GM18520 (cell line): Measurements from ENCODE around the gene CARM1.
"Not testable (repeated sequence)": the region's sequence is repeated elsewhere in the genome, so short reads cannot be mapped to it uniquely, and the experiment has no call there.

ENCODE experiments used
- ATAC-seq: cut with Tn5 transposase; IDR thresholded peaks from one replicate; pipeline ENCODE4 v1.9.1; 2021; ENCODE audit not compliant: unreplicated experiment

Gene CARM1

DNA sequence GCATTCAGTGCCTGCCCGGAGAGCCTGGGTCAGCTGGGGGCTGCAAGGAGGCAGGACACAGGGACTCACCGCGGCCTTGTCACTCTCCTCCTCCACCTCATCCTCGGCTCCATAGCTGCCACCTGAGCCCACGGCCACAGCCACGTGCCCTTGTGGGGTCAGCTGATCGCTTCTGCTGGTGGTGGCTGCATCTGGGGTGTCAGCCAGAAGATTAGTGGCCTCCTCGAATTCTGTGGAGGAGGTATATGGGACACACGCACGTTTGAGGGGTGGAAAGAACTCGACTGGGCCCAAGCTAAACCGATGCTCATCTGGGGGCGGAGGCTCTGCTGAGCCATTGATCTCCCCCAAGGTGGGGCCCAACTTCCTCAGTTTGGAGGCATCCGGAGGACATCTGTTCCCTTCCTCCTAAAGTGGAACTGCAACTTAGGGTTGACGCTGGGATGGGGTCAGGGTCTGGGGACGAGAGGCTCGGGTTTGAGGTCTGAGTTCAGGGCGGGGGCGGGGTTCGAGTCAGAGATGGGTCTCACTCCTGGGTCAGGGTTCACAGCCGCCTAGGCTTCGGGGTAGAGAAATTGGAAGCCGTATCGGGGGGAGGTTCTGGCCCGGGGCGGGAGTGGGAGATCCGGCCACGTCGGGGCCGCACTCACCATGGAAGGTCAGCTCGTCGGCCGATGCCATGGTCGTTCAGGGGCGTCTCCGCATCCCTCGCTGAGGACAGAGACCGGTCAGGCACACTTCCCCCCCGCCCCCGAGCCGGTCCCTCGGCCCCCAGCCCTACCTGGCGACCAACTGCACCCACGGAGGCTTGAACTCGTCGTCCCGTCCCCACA is 56.6 kb downstream of the CARM1 start:
- ATAC-seq: no peak

DNA sequence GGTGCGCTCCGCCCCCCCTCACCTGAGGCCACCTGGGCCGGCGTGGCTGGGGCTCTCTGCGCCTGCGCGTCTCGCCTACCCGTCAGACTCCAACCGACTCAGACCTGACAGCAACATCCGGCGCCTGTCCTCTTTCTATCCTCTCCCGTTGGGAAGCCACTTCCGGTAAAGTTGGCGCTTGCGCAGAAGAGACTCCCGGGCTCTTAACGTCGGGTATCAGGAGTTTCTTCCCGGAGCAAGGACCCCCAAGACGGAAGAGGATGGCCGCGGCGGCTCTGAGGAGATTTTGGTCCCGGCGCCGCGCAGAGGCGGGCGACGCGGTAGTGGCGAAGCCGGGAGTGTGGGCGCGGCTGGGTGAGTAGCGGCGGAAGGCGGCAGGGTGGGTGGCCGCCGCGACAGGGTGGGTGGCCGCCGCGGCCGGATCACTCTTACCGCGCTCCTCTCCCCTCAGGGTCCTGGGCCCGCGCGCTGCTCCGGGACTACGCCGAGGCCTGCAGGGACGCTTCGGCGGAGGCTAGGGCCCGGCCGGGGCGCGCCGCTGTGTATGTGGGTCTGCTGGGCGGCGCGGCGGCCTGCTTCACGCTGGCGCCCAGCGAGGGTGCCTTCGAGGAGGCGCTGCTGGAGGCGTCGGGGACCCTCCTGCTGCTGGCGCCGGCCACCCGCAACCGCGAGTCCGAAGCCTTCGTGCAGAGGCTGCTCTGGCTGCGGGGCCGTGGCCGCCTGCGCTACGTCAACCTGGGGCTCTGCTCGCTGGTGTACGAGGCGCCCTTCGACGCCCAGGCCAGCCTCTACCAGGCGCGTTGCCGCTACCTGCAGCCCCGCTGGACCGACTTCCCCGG is 57.4 kb downstream of the CARM1 start, which contains the start of the genes TIMM29 and YIPF2:
Gene TIMM29 (plus strand): TSS at position 249 of the 839 bp plus-strand sequence. CDS start 12 bp downstream, at position 261.
Gene YIPF2 (minus strand): TSS at position 77 of the 839 bp plus-strand sequence. CDS start 229 bp downstream, outside the sequence.
- peak; percentile 72 for ATAC-seq

DNA sequence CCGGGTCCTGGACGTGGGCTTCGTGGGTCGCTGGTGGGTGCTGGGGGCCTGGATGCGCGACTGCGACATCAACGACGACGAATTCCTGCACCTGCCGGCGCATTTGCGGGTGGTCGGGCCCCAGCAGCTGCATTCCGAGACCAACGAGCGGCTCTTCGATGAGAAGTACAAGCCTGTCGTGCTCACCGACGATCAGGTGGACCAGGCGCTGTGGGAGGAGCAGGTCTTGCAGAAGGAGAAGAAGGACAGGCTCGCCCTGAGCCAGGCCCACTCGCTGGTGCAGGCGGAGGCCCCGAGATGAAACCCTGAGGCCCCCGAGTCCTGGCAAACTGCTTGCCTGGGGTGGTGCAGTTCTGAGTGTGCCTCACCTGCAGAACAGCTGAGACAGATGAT is 58.0 kb downstream of the CARM1 start:
- ATAC-seq: no peak

DNA sequence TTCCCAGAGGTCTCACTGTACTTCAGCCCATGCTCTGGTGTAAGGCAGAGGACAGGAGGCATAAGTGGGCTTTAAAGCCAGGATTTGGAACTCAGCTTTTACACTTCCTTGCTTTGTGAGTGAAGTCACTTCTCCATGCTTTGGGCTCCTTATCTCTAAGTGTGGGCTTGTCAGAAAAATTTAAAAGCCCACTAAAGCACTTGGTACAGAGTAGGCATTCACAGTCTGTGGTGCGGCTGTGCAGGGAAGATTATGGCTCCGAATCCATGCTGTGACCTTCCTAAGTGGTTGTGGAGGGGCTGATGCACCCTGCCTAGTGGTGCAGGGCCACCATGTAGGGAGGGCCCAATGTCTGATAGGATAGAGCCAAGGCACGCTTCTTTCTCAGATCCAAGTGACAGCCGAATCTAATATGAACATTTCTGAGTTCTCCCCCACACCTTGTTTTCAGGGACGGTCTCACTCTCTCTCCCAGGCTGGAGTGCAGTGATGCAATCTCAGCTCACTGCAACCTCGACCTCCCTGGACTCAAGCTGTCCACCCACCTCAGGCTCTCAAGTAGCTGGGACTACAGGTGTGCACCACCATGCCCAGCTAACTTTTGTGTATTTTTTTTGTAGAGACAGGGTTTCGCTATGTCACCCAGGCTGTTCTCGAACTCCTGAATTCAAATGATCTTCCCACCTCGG is 64.2 kb downstream of the CARM1 start:
- no peak for ATAC-seq

DNA sequence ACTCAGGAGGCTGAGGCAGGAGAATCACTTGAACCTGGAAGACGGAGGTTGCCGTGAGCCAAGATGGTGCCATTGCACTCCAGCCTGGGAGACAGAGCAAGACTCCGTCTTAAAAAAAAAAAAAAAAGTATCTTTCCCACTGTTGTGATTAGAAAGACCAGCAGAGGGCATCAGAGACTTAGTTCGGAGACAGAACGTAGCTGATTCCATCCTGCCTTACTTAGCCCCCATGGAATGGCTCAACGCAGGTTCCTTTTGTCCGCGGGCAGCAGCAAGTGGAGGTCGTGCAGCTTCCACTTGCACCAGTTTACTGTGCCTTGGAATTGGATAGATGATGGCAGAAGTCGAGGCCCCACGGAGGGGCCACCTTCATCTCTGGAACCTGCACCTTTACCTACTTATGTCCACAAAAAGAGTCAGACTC is 65.3 kb downstream of the CARM1 start:
- no peak for ATAC-seq

DNA sequence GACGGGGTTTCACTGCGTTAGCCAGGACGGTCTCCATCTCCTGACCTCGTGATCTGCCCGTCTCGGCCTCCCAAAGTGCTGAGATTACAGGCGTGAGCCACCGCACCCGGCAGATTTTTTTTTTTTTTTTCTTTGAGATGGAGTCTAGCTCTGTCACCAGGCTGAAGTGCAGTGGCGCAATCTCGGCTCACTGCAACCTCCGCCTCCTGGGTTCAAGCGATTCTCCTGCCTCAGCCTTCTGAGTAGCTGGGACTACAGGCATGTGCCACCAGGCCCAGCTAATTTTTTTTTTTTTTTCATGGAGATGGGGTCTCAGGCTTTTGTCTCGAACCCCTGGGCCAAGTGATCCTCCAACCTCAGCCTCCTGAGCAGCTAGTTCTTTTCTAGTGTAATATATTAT is 70.3 kb downstream of the CARM1 start:
- ATAC-seq: not testable (repeated sequence)

DNA sequence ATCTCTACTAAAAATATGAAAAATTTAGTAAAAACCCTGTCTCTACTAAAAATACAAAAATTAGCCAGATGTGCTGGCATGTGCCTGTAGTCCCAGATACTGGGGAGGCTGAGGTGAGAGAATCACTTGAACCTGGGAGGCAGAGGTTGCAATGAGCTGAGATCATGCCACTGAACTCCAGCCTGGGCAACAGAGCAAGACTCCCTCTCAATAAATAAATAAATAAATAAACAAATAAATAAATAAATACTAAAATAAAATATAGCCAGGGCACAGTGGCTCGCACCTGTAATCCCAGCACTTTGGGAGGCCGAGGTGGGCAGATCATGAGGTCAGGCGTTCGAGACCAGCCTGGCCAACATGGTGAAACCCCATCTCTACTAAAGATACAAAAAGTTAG is 72.1 kb downstream of the CARM1 start:
- not testable (repeated sequence) for ATAC-seq

DNA sequence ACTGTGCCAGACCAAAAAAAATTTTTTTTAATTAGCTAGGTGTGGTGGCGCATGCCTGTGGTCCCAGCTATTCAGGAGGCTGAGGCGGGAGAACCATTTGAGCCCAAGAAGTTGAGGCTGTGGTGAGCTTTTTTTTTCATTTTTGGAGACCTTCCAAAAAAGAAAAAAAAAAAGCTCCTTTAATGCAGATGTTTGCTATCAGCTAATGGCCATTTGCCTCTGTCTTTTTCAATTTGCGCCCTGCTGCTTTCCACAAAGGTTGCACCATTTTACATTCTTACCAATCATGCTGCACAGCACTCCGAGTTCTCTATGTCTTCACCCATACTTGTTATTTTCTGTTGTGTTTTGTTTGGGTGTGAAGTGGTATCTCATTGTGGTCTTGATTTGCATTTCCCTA is 73.9 kb downstream of the CARM1 start:
- no peak for ATAC-seq

DNA sequence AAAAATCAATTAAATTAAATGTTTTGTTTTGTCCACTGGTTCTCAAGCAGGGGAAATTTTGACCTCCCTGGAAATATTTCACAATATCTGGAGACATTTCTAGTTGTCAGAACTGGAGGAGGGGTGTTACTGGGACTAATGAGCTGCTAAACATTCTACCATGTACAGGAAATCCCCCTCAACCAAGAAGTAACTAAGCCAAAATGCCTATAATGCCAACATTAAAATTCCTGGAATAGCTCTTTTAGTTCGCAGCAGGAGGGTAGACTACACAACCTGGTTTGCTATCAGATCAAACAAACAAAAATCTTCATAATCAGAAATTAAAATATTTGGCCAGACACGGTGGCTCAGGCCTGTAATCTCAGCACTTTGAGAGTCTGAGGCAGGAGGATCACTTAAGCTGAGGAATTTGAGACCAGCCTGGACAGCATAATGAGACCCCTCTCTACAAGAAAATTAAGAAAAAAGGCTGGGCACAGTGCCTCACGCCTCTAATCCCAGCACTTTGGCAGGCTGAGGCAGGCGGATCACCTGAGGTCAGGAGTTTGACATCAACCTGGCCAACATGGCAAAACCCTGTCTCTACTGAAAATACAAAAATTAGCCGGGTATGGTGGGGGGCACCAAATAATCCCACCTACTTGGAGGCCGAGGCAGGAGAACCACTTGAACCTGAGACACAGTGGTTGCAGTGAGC is 75.8 kb downstream of the CARM1 start:
- no peak for ATAC-seq

DNA sequence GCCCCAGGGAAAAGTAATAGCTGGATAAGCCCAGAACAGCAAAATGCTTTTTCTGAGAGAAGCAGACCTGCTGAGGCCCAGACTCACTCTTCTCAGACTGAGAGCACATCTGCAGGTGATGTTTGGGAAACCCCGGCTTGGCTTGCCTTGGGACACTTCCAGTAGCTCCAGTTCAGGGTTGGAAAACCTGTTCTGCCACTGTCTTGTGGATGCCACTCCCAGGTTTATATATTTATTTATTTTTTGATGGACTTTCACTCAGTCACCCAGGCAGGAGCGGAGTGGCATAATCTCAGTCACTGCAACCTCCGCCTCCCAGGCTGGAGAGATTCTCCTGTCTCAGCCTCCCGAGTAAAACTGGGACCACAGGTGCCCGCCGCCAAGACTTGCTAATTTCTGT is 81.5 kb downstream of the CARM1 start:
- ATAC-seq: no peak

DNA sequence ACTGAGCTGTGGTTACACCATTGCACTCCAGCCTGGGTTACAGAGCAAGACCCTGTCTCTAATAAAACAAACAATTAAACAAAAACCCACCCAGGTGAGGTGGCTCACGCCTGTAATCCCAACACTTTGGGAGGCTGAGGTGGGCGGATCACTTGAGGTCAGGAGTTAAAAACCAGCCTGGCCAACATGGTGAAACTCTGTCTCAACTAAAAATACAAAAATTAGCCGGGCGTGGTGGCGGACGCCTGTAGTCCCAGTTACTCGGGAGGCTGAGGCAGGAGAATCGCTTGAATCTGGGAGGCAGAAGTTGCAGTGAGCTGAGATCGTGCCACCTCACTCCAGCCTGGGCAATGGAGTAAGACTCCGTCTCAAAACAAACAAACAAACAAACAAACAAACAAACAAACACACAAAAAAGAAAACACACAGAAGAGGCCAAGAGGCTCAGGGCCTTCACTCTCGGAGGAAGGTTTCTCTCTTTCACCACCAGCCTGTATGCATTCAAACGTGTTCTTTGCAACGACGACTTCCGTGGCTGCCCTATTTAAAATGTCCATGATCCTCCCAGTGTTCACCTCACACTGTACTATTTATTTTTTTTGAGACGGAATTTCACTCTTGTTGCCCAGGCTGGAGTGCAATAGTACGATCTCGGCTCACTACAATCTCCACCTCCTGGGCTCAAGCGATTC is 88.1 kb downstream of the CARM1 start:
- not testable (repeated sequence) for ATAC-seq

DNA sequence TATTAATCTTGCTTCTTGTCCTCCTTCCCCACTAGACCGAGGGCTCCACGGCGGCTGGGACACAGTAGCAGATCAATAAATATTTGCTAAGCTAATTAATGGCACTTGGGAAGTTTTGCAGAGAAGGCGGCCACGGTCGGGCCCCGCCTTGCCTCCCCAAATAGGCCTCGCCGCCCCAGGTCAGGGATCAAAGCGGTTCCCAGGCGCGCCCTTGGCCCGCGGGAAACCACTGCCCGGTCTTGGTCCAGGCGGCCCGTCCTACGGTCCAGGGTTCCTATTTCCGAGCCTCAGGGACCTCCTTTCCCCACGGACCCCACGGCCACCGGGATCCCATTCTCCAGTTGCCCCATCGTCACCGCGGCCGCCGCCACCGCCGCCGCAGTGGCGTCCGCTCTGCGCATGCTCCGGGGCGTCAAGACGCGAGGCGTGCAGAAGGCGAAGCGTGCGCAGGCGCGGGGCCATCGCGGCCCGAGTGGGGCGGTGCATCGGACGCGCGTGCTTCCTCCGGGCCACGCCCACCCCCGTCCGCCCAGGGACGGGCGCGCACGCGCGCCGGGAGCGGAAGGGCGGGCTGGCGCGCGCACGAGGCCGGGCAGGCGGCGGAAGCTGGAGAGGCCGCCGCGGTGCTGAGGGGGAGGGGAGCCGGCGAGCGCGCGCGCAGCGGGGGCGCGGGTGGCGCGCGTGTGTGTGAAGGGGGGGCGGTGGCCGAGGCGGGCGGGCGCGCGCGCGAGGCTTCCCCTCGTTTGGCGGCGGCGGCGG is 89.1 kb downstream of the CARM1 start, which contains the start of gene SMARCA4:
Gene SMARCA4 (plus strand): TSS at position 717 of the 759 bp plus-strand sequence. CDS start 23,122 bp downstream, outside the sequence.
- peak; percentile 78 for ATAC-seq

DNA sequence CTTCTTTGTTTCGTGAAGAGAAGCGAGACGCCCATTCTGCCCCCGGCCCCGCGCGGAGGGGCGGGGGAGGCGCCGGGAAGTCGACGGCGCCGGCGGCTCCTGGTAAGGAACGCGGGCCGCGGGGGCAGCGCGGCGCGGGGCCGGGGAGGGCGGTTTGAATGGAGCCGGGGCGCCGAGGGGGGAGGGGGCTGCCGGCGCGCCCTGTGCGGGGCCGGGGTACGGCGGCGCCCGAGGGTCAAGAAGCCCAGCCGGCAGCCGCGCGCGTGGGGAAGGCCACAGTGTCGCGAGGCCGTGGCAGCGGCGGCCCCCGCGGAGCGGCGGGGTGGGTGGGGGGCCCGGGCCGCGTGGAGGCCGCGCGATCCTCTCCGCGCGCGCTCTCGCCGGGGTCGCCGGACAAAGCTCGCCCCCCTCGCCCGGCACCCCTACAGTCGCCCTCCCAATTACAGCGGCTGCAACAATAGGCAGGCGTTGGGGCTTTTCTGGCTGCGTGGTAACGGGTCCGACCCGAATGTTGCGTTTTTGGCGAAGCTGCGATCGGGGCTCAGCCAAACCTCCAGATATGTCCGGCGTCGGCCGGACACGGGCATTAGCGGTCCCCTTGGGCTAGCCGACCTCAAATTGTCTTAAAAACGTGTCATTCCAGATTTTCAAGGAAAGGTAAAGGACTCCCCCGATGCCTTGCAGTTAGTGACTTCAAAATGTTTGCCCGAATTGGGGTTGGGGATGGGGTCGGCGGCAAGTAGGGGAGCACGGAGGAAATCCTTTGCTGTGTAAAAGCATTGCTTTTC is 89.9 kb downstream of the CARM1 start:
- peak; percentile 21 for ATAC-seq

DNA sequence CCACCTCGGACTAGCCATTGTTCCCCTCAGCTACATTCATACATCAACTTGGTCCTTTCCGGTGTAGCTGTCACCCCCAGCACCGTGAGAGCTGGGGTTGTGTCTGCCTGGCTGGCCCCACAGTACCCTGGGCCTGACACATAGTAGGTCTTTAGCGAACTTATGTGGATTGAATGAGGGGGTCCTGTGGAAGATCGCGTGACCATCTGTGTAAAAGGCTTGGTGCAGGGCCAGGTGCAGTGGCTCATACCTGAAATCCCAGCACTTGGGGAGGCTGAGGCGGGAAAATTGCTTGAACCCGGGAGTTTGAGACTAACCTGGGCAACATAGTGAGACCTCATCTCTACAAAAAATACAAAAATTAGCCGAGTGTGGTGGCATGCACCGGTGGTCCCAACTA is 91.5 kb downstream of the CARM1 start:
- ATAC-seq: no peak

DNA sequence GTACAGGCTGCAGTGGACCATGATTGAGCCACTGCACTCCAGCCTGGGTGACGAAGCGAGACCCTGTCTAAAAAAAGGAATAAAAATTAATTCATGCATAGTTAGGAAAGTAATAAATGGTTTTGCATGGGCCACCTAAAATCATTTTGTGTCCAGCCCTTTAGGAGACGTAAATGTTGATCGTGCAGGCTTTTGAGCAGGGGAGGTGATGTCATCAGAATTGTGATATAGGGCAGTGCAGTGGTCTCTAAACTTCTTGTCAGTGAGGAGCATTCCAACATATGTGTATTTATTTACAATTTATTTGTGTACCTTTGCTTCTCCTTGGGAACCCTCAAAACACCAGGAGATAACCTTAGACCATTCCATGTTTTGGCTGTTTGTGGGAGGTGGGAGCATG is 92.5 kb downstream of the CARM1 start:
- ATAC-seq: no peak

DNA sequence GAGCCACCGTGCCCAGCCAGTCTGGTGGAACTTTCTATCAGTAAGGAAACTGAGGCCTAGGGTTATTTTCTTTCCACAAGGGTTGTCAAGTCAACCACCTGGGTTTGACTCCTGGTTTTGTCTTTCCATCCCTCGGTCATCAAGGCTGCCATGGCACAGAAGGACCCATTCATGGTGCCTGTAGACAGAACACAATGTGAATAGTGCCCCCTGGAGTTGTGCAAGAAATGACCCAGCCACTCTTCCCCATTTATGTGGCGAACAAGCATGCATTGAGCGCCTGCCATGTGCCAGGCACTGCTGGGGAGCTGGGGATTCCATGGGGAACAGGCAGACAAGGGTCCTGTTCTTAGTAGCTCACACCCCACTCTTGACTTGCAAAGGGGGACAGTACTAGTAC is 93.5 kb downstream of the CARM1 start:
- no peak for ATAC-seq

DNA sequence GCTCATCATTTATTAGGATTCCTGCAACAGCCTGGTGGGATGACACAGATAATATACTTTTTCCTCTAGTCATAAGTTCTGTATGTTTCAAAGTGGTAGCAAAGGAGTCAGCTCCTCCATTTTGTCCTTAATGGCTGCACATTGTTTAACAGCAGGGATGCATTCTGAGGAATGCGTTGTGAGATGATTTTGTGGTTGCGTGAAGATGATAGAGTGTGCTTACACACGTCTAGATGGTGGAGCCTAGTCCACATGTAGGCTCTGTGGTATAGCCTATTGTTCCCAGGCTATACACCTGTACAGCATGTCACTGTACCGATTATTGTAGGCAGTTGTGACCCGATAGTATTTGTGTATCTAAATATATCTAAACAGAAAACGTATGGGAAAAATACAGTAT is 94.0 kb downstream of the CARM1 start:
- no peak for ATAC-seq

DNA sequence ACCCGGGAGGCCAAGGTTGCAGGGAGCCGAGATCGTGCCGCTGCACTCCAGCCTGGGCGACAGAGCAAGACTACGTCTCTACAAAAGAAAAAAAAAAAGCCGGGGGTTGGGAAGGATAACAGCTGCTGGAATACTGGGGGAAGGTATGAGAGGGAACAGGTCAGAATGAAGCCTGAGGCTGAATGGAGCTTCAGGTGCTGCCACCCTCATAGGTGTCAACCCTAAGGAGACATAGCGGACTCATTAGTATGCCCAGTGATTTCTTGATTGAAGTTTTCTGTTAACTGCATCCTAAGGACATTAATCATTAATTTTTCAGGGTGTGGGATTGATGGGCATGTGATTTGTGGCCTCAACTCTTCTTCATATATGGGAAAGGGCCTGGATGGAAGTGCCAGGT is 95.5 kb downstream of the CARM1 start:
- ATAC-seq: no peak
